ENCODE measurements around the gene NONO. TPM values are rescaled to one million over a fixed set of nuclear protein-coding genes. Genes with fewer than 3 reads are reported as not detected.
"Not testable (repeated sequence)": the region's sequence is repeated elsewhere in the genome, so short reads cannot be mapped to it uniquely, and the experiment has no call there.

NONO gene
- total and polyA plus RNA-seq, 2 of the 4 experiments (the other 2 are of a cell fraction), result 199 to 609 TPM

GRCh38 chrX:71300495-71300894 lies 17.1 kb downstream of the NONO start:
- BruUV-seq (replicated peaks), result TSS peak; percentile 96
- dilution Hi-C loops (cut with HindIII; ENCODE audit: low sequenced_read_pairs, unreplicated experiment); DNase-seq; H4K91ac ChIP-seq (ENCODE audit: insufficient read depth, low read depth, low read length); H3K4ac ChIP-seq (ENCODE audit: low read depth, low read length); H4K5ac ChIP-seq (ENCODE audit: low read depth, low read length); in situ Hi-C loops (cut with MboI; ENCODE audit: low sequenced_read_pairs); H3K4me3 ChIP-seq (ENCODE audit: insufficient read depth, low read depth, low read length); H3K9me3 ChIP-seq (ENCODE audit: control insufficient read depth, insufficient read depth, low read length); H3K9ac ChIP-seq (ENCODE audit: low read depth, low read length); H2AFZ ChIP-seq (replicated peaks; ENCODE audit: low read length, poor library complexity); H3K14ac ChIP-seq (replicated peaks; ENCODE audit: low read depth, low read length); H3K18ac ChIP-seq (ENCODE audit: low read depth, low read length); H2BK20ac ChIP-seq (ENCODE audit: low read depth, low read length); H2AK5ac ChIP-seq (ENCODE audit: low read depth, low read length); intact Hi-C loops (cut with micrococcal nuclease); H3K23ac ChIP-seq (ENCODE audit: low read depth, low read length); H3K9me1 ChIP-seq (ENCODE audit: insufficient read depth, low read length); POLR2A ChIA-PET (ENCODE audit: unreplicated experiment); H3K56ac ChIP-seq (ENCODE audit: extremely low read depth, insufficient read depth, low read length); H3K4me1 ChIP-seq (ENCODE audit: control insufficient read depth, insufficient read depth, low read length); H2BK5ac ChIP-seq (ENCODE audit: low read depth, low read length, poor library complexity, severe bottlenecking); ATAC-seq (ENCODE audit: low read depth); H2BK120ac ChIP-seq (ENCODE audit: low read depth, low read length); H4K8ac ChIP-seq (ENCODE audit: low read depth in 2 of 2, low read length in 2 of 2); H2BK15ac ChIP-seq (ENCODE audit: low read depth, low read length); H2AK9ac ChIP-seq (replicated peaks; ENCODE audit: low read depth, low read length, poor library complexity); CTCF ChIA-PET; H3K4me2 ChIP-seq (ENCODE audit: low read depth, low read length); H3K27ac ChIP-seq (ENCODE audit: insufficient read depth, low read length); H3K27me3 ChIP-seq (ENCODE audit: control insufficient read depth, insufficient read depth, low read length): not testable (repeated sequence)
- Histone ChIP-seq H4K20me1 (ENCODE audit: insufficient read depth, low read length) (peaks cover 10% of the 10 kb centered on the region; the same call in 1 of the 2 replicates), H3K36me3 (ENCODE audit: control insufficient read depth, insufficient read depth, low read length) (peaks cover 34% of the 10 kb centered on the region), H3K79me1 (ENCODE audit: low read depth in 1 of 2, low read length in 2 of 2) (peaks cover 12 to 19% of the 10 kb centered on the region in 2 experiments)
- WGBS, 2 experiments (ENCODE audit: extremely low coverage in 2 of 2, insufficient read length in 1 of 2), result 57% methylated on average over 1 of the region's 7 CpGs; no CpG with 5 or more reads in 1 of the 2 experiments

Data from IMR-90 (cell line).